HG02870 (cell line): ENCODE measurements around the gene POLR1G.
"Not testable (repeated sequence)": the region's sequence is repeated elsewhere in the genome, so short reads cannot be mapped to it uniquely, and the experiment has no call there.

Experiments
- ATAC-seq: cut with Tn5 transposase; IDR thresholded peaks from one replicate; pipeline ENCODE4 v1.9.1; 2021; ENCODE audit warnings: mild to moderate bottlenecking, moderate library complexity; ENCODE audit not compliant: unreplicated experiment

POLR1G gene

DNA sequence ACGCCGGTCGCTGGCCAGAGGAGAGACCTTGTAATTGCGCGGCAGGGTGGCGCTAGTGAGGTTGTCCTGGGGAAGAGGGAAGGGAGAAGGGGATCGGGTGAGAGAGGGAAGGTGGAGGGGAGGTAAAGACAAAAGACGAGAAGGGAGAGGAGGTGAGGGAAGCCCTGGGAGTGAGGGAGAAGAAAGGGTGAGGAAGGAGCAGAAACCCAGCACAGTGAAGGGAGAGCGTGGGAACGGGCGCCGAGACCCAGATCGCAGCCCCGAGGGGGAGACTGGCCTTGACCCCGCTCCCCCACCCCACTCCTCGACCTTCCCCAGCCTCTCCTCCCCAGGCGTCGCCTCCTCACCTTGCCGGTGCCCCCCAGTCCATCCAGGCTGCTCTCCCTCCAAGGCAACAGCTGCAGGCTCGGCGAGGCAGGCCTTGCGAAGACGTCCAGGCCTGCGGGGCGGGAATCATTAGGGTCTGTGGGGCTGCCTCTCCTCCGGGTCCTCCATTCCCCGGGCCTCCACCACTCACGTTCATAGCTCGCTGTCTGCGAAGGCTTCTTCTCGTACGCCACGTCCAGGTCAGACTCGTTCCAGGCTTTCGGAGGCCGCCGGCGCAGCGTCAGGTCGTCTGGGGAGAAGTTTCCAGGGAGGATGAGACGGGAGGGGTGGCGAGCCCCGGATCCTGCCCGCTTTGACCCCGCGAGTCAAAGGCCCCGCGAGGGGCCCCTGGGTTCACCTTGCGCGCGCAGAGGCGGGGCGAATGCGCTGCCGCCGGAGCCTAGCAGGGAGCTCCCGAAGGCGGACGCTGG lies 10.4 kb upstream of the POLR1G start:
- ATAC-seq, result no peak

DNA sequence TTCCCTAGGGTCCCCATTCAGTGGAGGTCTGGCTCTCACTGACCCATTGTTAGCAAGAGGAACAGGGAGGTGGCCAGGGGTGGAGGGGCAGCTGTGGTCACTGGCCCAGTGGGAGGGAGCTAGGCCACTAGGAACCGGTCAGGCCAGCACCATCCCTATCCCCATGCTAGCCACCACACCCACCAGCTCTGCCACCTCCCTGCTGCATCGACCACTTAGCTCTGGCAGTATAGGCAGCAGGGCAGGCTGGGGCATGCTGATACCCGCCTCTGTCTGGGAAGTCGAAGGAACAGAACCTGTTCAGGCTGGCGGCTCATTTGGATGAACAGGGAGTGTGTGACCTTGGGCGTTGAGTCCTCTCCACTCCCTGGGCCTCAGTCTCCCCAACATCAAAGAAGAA lies 6.3 kb upstream of the POLR1G start:
- ATAC-seq, result no peak

DNA sequence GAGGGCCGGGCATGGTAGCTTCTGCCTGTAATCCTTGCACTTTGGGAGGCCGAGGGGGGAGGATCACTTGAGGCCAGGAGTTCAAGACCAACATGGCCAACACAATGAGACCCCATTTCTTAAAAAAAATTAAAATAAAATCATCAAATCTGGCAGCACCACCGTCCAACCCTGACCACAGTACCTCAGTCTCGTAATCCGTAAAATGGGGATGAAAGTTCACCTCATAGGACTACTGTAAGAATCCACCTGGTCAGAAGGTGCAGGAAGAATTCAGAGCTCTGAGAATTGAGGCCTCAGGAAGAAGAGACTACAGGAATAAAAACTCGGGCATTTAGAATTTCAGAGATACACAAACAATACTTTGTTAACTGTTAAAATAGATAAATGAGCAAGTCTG lies 4.6 kb upstream of the POLR1G start:
- ATAC-seq, result no peak

DNA sequence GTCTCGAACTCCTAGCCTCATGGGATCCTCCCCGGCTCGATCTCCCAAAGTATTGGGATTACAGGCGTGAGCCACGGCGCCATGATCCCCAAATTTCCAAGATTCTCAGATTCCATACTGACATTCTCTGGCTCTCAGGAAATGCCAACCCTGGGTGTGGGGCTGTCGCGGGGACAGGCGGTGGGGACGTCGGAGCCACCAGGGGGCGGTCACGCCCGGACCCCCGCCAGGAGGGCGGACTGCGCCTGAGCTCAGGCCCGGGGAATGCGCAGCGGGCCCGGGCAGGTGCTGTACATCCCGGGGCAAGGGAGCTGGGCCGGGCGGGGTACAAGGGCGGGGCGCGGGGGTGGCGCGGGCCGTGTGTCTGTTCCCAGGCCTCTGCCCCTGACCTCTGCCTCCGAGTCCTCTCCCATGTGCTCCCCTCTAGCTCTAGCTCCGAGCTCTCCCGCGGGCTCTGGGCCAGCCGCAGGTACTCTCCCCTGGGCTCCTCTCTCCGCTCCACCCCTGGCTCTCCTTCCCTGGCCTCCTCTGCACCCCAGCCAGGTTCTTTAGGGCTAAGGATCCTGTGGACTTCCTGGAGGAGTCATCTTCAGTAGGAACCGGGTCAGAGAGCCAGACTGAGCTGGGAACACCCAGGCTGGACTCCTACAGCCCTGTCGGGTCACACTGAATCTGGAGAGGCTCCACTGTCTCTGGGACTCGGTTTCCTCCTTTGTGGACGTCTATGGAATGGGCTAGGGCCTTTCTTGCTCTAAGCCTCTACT lies 4.0 kb upstream of the POLR1G start:
- ATAC-seq, result no peak

DNA sequence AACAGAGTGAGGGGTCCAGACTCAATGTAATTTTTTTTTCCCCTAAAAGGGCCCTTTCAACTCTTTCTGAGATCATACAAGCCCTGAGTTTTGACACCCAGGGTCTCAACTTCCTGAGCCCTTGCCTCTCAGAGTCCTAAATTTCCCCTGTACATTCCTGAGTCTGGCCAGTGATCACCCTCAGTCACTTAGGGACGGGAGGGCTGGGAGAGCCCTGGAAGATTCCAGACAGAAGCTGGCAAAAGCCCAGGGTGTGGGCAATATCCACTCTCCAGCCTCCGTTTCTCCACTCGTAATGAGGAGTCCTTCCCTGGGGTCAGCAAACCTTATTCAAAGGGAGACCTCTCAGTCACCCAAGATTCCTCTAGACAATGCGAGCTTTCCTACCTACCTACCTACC lies 3.2 kb upstream of the POLR1G start:
- no peak for ATAC-seq

DNA sequence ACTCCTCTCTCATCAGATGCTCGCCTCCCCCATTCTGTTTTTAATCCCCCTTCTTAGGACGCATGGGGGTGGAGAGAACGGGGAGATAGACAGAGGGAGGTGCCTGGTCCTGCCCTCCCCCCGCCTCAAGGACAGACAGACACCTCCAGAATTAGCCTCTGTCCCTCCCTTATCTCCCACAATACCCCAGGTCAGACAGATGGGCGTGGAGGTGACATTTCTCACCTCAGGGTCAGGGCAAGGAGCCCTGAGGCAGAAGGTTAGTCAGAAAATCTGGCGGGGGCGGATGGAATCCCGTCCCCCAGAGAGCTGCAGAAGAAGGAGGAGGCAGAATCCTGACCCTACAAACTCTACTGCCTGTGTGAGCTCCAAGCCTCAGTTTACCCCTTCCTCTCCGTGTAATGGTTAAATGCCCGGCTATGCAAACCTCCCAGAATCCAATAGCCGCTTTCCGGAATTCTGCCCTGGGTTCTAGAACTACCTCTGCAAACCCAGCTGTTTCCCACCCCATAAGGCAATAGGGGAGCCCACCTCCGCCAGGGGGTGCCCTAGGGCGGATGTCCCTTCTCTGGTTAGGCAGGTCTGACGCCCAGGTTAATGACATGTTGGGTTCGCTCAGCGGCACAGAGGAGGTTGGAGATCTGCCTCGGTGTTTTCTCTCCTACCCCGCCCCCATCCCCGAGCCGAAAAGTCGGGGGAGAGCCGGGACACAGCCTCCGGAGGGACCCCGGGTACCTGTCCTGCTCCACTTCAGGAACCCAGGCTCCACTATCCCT lies 2.5 kb upstream of the POLR1G start:
- ATAC-seq, result no peak

DNA sequence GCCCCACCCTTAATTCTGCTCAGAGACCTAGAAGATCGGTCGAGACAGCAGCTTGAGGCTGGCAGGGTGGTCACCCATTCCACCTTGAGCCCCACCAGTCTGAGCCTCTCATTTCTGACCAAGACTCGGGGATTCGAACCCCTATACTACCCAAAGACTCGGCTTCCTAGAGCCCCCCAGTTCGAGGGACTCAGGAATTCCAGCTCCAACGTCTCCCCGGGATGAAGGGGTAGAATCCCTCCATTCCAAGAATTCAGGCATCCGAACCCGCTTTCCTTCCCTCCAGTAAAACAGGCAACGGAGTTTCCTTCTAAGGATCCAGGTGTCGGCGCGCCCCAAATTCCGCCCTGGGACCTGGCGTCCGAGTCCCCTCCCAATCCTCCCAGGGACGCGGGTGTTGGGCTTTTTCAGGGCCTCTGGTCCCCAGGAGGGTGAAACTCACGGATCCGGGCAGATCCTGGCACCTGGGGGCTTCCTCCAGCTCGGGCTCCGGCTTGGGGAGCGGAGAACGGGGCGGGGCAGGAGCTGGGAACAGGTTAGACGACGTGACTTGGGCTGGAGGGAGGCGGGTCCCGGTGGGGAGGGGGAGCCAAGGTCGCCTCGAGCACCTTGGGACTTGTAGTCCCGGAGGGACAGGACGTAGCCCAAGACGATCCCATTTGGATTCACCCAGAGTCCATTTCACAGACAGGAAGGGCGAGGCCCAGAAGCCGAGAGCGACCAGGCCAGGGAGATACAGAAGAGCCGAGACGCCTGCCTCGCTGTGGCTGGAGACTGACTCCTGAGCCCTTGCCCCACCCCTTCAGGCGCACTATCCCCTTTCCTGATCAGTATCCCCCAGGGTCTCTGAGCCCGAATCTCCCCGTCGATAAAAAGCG lies 1.6 kb upstream of the POLR1G start, which contains the start of gene PPP1R13L:
Gene PPP1R13L, minus strand, starts transcription at position 513 of the 878 bp plus-strand sequence. CDS start 6,751 bp downstream, outside the sequence.
- no peak for ATAC-seq

DNA sequence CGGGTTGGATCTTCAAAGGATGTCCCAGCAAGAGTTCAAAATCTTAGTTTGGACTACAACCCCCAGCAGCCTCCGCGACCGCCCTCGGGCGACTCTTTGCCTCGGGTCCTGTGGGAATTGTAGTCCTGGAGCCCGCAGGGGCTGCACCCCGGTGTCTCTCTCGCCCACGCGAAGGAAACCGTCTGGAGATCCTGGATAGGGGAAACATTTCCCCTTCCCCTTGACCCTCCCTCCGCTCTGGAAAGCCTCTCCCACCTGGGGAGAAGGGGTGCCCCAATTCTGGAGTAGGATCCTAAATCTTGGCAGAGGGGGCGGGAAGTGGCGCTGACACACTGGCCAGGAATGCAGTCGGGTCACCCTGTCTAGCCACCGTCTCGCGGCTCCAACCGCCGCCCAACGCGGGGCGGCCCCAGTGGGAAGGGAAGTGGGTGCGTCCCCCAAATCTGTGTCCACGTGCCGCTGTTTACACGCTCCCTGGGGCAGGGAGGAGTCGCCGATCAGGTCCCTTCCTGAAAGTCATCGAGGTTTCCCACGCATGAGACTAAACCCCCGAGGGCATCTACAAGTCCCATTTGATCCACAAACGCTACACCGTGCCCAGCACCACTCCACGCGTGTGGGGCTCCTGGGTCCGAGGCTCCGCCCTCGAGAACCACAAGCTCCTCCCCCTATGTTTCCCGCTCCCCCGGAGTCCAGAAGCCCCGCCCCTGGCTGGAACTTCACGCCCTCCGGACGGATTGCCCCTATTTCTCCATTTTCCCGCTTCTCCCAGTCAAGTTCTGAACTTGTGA lies 814 bp upstream of the POLR1G start:
- ATAC-seq, result peak; percentile 47

DNA sequence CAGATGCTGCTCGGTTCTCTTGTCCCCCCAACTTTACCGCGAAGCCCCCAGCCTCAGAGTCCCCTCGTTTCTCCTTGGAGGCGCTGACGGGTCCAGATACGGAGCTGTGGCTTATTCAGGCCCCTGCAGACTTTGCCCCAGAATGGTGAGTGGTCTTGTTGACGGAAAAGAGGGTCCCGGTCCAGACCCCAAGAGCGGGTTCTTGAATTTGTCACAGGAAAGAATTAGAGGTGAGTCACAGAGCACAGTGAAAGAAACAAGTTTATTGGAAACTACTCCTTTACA lies 589 bp downstream of the POLR1G start:
- no peak for ATAC-seq

DNA sequence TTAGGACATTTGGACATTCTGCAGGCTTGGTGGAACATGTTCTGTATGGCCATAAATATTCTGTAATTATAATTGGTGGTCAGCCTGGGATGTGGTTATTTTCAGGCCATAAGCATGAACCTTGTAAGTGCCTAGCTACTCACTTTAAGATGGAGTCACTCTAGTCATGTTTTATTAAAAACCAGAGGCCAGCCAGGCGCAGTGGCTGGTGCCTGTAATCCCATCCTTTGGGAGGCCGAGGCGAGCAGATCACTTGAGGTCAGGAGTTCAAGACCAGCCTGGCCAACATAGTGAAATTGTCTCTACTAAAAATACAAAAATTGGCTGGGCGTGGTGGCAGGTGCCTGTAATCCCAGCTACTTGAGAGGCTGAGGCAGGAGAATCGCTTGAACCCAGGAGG lies 1.1 kb downstream of the POLR1G start:
- not testable (repeated sequence) for ATAC-seq

DNA sequence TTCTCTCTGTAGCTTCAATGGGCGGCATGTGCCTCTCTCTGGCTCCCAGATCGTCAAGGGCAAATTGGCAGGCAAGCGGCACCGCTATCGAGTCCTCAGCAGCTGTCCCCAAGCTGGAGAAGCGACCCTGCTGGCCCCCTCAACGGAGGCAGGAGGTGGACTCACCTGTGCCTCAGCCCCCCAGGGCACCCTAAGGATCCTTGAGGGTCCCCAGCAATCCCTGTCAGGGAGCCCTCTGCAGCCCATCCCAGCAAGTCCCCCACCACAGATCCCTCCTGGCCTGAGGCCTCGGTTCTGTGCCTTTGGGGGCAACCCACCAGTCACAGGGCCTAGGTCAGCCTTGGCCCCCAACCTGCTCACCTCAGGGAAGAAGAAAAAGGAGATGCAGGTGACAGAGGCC lies 1.7 kb downstream of the POLR1G start:
- ATAC-seq, result no peak

DNA sequence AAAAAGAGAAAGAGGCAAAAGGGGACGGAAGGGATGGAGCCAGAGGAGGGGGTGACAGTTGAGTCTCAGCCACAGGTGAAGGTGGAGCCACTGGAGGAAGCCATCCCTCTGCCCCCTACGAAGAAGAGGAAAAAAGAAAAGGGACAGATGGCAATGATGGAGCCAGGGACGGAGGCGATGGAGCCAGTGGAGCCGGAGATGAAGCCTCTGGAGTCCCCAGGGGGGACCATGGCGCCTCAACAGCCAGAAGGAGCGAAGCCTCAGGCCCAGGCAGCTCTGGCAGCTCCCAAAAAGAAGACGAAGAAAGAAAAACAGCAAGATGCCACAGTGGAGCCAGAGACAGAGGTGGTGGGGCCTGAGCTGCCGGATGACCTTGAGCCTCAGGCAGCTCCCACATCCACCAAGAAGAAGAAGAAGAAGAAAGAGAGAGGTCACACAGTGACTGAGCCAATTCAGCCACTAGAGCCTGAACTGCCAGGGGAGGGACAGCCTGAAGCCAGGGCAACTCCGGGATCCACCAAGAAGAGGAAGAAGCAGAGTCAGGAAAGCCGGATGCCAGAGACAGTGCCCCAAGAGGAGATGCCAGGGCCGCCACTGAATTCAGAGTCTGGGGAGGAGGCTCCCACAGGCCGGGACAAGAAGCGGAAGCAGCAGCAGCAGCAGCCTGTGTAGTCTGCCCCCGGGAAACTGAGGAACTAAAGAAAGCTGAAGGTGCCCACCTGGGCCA lies 2.5 kb downstream of the POLR1G start:
- ATAC-seq, result no peak

DNA sequence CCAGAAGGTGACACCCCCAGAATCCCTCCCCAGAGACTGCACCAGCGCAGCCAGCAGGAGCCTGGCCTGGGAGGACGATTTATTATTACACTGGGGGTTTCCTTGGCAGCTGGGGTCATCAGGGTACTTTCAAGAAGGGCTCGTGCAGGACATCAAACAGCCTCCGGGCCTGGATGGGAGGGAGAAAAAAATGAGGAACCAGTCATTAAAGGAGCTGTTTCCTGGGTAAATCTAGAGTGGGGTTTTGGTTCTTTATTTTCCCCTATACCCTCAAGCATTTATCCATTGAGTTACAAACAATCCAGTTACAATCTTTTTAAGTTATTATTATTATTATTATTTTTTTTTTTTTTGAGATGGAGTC lies 3.1 kb downstream of the POLR1G start:
- ATAC-seq, result no peak

DNA sequence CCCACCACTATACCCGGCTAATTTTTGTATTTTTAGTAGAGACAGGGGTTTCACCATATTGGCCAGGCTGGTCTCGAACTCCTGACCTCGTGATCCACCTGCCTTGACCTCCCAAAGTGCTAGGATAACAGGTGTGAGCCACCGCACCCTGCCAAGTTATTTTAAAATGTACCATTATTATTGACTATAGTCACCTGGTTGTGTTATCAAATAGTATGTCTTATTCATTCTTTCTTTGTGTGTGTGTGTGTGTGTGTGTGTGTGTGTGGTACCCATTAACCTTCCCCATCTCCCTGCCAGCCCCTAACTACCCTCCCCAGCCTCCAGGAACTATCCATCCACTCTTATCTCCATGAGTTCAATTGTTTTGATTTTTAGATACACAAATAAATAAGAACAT lies 3.9 kb downstream of the POLR1G start:
- not testable (repeated sequence) for ATAC-seq

DNA sequence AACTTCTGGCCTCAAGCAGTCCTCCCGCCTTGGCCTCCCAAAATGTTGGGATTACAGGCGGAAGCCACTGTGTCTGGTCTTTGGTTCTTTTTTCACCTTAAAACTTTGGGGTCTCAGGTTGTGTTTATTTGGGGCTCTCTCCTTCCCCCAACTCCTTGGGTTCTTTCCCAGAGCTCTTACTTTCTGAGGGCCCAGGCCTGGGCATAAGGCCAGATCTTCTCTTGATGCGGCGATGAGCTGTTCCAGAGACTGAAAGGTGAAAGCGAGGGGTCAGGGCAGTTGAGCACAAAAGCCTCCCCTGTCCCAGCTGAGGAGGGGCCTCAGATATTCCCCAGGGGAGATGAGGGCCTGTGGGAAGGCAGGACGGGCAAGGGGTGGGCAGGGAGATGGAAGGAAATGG lies 7.1 kb downstream of the POLR1G start:
- no peak for ATAC-seq

DNA sequence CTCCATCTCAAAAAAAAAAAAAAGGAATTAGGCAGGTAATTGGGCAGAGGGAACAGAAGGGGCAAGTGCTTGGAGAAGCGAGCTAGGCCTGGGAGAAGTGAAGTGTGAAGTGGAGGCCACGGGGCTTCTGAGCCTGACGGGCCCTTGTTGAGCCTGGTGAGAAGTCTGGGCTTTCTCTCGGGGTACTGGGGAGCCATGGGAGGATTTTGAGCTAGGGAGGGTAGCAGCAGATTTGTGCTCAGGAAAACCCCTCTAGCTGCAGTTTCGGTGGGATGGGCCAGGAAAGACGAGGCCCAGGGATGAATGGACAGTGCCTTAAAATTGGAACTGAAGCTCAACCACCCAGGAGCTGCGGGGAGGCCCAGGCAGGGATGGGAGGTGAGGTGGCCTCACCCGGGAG lies 8.0 kb downstream of the POLR1G start:
- no peak for ATAC-seq

DNA sequence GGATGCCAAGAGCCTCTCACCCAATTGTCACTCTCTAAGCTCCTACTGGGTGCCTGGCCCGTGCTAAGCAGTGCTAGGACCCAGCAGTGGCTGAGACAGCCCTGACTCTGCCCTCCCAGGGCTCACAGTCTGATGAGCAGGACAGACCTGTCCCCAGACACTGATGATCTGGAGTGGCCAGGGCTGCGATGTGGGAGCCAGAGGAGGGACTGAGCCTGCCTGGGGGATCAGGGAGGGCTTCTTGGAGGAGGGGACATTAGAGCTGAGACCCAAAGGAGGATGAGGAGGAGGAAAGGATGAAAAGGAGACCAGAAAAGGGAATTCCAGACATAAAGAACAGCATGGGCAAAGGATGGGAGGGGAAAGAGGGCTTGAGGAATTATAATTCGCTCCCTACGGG lies 10.7 kb downstream of the POLR1G start:
- no peak for ATAC-seq

DNA sequence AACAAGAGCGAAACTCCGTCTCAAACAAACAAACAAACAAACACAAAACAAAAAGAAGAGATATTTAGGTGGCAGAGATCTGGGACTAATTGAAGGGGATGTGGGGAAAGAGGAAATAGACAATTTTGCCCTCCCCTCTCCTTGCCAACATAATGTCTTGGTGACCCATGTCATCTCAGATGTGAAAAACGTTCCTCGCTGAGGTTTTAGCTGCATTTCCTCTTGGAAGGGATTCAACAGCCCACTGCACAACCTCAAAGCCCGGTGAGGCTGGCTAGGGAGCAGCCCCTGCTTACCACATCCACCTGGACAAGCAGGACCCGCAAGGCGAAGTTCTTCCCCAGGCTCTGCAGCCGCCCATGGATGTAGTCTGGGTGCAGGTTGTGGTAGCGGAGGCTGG lies 12.4 kb downstream of the POLR1G start:
- ATAC-seq, result no peak

DNA sequence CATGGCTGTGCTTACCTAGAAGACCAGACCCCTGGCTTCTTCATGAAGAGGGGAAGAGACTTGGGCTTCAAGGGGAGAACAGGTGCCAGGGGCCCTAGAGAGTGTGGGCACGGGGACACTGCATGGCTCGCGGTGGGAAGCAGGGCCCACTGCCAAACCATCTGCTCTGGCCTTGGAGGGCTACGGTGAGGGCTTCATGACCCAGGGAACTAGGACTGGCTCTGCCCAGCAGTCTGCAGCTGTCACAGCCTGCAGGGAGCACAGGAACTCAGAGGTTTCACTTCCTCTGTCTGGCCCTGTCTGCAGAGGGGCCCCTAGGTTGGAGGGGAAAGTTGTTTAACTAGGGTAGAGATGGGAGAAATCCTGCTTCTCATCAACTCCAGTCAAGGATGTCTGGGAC lies 13.0 kb downstream of the POLR1G start:
- peak; percentile 52 for ATAC-seq
